HG03095 (cell line): Measurements from ENCODE around the gene KRT35.

Experiments used
- ATAC-seq: cut with Tn5 transposase; IDR thresholded peaks from one replicate; pipeline ENCODE4 v1.9.1; 2021; ENCODE audit warnings: moderate library complexity; ENCODE audit not compliant: unreplicated experiment

The KRT35 gene

GRCh38 chr17:41490000-41490990, 9.3 kb upstream of the KRT35 start:
- no peak for ATAC-seq

GRCh38 chr17:41489531-41489930, 8.6 kb upstream of the KRT35 start, which contains the start of gene KRT36:
Gene KRT36 (minus strand): TSS chr17:41489910. CDS start chr17:41489864, 46 bp downstream.
- no peak for ATAC-seq

GRCh38 chr17:41486809-41487530, 6.0 kb upstream of the KRT35 start:
- ATAC-seq: no peak

GRCh38 chr17:41486316-41486715, 5.4 kb upstream of the KRT35 start:
- ATAC-seq: no peak

GRCh38 chr17:41484920-41485904, 4.3 kb upstream of the KRT35 start:
- no peak for ATAC-seq

GRCh38 chr17:41483991-41484826, 3.3 kb upstream of the KRT35 start:
- no peak for ATAC-seq

- no peak for ATAC-seq
These were observed 2.6 kb upstream of the KRT35 start for GRCh38 chr17:41483531-41483930.

GRCh38 chr17:41480581-41480980, 370 bp downstream of the KRT35 start:
- ATAC-seq: no peak

- no peak for ATAC-seq
These were observed 815 bp downstream of the KRT35 start for GRCh38 chr17:41480136-41480535.

GRCh38 chr17:41478237-41478636, 2.7 kb downstream of the KRT35 start:
- no peak for ATAC-seq

GRCh38 chr17:41476866-41477815, 3.8 kb downstream of the KRT35 start:
- no peak for ATAC-seq

- ATAC-seq: no peak
These were observed 5.5 kb downstream of the KRT35 start for GRCh38 chr17:41475421-41475820.

GRCh38 chr17:41474863-41475262, 6.1 kb downstream of the KRT35 start:
- no peak for ATAC-seq

GRCh38 chr17:41468346-41468745, 12.6 kb downstream of the KRT35 start:
- ATAC-seq: no peak

GRCh38 chr17:41467561-41467960, 13.4 kb downstream of the KRT35 start:
- no peak for ATAC-seq

- ATAC-seq: no peak
These were observed 14.0 kb downstream of the KRT35 start, which contains the start of gene KRT32 for GRCh38 chr17:41466988-41467387. Gene KRT32 (minus strand): TSS chr17:41467386. CDS start chr17:41467325, 61 bp downstream.

- ATAC-seq: no peak
These were observed 16.3 kb downstream of the KRT35 start for GRCh38 chr17:41464682-41465081.

- no peak for ATAC-seq
These were observed 16.8 kb downstream of the KRT35 start for GRCh38 chr17:41464173-41464572.

- ATAC-seq: no peak
These were observed 17.2 kb downstream of the KRT35 start for GRCh38 chr17:41463746-41464145.
